Suppressor macrophage treated with lipopolysaccharide for 1 hour (primary cell): Measurements from ENCODE around the gene CTAG1B.
"Not testable (repeated sequence)": the region's sequence is repeated elsewhere in the genome, so short reads cannot be mapped to it uniquely, and the experiment has no call there.

Source experiments
- DNase-seq, 3 donors: peaks; one replicate each; pipeline ENCODE4 v3.0.0-alpha.2; 2020 to 2022

The CTAG1B gene

DNA sequence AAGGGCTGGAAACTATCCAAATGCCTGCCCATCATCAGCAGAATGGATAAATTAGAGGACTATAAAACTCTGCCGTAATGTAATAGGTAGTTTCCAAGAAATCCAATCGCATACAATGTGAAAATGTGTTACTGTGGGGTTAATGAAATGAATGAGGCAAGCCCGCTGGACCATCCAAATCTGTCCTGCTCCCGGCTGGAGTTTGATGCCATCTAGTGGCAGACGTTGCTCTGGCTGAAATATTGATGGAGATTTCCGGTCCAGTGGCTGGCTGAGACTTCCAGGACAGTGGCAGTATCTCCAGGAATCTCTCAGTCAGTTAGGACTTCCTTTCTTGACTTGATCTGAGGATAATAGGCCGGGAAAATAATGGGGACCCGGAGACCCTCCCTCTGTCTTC lies 36.1 kb downstream of the CTAG1B start:
- DNase-seq: not testable (repeated sequence)

DNA sequence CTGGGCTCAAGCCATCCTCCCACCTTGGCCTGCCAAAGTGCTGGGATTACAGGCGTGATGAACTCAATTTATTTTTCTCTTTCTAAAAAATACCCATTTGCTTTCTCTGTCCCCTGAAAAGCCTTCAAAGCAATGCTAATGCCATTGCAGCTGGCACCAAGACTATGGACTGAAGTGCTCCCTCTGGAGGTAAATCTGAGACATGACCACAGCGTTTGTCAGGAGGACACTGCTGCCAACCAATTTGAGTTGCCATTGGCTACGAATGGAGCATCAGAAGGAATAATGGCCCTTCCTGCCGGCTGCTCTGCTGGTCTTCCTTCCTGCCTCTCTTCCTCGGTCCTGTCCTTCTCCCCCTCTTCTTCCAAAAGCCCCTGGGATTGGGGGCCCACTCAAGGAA lies 44.0 kb downstream of the CTAG1B start:
- DNase-seq: not testable (repeated sequence)

GRCh38 chrX:154573061-154573460 lies 46.0 kb downstream of the CTAG1B start:
- not testable (repeated sequence) for DNase-seq

DNA sequence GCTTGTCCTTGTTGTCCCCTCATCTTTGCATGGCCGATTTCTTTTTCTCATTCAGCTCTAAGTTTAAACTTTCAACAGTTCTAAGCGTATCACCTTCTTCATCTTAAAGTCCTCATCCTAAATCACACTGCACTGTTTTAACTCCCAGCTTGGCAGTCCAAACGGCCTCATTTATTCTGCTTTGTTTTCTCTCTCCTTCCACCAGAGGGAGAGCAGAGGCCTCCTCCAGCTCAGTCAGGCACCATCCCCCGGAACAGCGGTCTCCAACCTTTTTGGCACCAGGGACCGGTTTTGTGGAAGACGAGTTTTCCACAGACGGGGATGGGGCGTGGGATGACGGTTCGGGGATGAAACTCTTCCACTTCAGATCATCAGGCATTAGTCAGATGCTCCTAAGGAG lies 48.7 kb downstream of the CTAG1B start:
- not testable (repeated sequence) for DNase-seq
